GM18498 (cell line): ENCODE data around the gene HOXC10.

Experiments
- ATAC-seq: cut with Tn5 transposase; IDR thresholded peaks from one replicate; pipeline ENCODE4 v1.9.1; 2021; ENCODE audit warnings: mild to moderate bottlenecking, moderate library complexity; ENCODE audit not compliant: unreplicated experiment

The HOXC10 gene

DNA sequence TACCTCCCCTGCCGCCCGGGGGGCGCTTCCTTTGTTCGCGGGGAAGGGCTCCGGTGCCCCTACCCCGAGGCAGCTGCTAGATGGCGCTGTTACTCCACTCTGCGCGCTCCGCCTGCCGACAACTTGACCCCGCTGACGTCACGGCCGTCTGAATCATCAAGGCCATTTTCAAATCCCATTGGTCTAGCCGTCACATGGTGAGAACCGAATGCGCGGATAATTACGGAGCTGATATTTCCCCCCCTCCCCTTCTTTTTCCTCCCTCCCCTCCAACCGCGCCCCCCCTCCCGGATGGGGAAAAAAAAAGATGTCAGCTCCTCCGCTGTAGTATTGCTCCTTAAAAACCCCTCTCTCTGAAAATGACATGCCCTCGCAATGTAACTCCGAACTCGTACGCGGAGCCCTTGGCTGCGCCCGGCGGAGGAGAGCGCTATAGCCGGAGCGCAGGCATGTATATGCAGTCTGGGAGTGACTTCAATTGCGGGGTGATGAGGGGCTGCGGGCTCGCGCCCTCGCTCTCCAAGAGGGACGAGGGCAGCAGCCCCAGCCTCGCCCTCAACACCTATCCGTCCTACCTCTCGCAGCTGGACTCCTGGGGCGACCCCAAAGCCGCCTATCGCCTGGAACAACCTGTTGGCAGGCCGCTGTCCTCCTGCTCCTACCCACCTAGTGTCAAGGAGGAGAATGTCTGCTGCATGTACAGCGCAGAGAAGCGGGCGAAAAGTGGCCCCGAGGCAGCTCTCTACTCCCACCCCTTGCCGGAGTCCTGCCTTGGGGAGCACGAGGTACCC is at the start of gene HOXC10:
TSS of gene HOXC10 (plus strand) at position 246 of the 791 bp plus-strand sequence. CDS start at position 360, 114 bp downstream.
- ATAC-seq: no peak

DNA sequence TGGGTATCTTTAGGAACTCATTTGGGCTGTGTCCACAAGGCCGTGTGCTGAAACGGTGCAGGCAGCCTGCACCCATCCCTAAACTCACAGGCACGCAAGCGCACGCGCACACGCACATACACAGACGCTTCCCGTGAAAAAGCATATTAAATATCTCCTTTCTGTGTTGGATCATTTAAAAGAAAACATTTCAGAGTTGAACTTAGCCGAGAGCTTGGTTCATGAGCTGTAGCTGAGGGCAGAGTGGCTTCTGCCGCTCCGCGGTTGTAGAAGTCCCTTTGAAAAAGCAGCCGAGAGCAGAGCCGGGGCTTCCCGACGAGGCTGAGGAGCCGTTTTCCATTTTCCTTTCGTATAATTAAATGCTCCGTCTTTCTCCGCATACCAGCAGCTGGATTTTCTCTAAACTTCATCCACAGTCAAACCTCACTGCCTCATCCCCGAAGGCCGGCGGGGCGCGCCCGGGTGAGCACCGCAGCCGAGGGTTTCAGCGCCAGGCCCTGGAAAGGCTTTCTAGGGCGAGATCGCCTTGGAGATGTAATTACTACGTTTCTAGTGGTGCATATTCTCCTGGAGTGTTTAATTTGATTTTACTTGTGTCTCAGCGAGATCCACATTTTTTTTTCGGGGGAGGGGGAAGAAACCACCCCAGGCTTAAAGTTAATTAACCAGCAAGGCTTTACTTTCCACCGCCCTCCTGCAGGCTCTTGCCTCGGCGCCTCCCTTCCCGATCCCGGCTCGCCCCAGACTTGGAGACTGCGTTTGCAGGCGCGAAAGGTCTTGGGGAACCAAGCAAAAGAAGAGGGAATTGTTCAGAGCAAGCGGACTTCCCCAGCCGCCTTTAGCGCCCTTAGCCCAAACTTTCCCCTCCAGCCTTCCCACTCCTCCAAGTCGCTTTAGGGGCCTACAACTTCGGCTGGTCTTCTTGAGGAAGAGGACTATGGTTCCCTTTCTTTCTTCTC is 49.3 kb upstream of the HOXC10 start:
- ATAC-seq: no peak

DNA sequence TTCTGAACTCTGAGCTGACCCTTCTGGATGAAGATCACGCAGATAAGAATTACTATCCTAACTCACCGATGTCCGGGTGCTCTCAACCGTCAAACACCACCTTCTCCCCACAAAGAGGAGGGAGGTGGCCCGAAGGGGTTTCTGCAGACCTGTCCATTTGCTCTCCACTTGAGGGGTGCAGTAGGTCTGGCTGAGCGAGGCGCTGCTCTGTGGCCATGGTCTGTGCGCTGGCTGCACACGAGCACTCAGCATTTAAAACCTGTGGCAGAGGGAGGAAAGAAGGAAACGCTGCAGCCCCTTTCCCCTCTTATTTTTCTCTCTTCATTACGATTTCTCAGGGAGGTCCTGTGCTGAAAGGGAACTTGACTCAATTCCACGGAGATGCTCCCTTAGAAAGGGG is 47.8 kb upstream of the HOXC10 start:
- ATAC-seq: no peak

DNA sequence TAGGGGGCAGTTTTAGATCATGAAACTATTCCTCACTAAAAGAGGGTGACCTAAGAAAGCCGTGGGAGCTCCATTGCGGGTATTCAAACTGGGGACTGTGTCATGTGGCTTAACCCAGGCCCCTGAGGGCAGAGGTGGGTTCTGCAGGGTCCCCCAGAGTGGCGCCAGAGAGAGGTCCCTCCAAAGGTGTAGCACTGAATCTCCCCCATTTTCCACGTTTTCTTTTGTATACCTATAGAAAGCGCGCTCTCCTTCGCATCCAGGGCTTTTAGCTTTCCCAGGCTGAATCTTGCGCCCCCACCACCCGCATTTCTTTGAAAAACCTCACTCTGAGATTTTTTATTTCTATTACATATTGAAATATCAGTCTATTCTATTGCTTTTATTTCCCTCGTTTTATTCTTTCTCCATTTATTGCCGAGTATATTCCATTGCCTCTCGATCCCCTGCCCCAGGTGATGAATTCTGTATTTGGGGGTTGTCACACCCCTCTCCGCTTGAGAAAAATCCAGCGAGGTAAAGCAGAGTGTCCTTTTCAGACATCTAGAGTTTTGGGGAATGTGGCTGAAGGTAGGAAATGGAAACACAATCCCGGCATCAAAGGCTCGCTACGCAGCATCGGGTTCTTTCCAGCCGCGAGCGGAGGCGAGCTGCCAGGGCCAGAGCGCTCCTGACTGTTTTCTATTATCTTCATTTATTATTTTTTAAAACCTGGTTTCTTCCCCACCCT is 47.2 kb upstream of the HOXC10 start:
- no peak for ATAC-seq

DNA sequence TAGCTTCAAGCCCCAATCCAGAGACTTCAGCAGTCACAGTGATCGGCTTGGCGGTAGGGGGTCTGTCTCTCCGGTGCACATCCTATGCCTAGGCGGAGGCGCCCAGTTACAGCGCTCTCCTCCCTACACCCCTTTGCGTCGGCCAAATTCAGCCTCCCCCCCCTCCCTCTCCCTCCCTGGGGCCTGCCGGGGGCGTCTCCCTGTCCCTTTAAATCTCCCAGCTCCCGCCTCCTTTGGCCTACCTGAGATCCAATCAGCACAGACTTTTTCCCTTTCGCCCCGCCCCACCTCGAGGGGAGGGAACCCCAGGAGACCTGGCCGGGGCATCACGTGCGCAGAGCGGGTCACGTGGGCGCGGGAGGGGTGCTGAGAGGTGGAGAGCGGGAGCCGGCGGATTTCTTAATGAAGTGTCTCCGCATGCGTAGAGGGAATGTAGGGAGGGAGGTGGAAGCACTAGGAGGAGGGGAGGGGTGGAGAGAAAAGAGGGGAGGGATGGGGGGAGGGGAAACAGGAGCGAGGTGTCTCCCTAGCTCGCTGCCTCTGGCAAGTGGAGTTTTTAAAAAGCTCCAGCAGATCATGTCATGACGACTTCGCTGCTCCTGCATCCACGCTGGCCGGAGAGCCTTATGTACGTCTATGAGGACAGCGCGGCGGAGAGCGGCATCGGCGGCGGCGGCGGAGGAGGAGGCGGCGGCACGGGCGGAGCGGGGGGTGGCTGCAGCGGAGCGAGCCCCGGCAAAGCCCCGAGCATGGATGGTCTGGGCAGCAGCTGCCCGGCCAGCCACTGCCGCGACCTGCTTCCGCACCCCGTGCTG is 46.4 kb upstream of the HOXC10 start, which contains the start of gene HOXC13:
TSS of gene HOXC13 (plus strand) at position 506 of the 815 bp plus-strand sequence. CDS start at position 582, 76 bp downstream.
- ATAC-seq: no peak

DNA sequence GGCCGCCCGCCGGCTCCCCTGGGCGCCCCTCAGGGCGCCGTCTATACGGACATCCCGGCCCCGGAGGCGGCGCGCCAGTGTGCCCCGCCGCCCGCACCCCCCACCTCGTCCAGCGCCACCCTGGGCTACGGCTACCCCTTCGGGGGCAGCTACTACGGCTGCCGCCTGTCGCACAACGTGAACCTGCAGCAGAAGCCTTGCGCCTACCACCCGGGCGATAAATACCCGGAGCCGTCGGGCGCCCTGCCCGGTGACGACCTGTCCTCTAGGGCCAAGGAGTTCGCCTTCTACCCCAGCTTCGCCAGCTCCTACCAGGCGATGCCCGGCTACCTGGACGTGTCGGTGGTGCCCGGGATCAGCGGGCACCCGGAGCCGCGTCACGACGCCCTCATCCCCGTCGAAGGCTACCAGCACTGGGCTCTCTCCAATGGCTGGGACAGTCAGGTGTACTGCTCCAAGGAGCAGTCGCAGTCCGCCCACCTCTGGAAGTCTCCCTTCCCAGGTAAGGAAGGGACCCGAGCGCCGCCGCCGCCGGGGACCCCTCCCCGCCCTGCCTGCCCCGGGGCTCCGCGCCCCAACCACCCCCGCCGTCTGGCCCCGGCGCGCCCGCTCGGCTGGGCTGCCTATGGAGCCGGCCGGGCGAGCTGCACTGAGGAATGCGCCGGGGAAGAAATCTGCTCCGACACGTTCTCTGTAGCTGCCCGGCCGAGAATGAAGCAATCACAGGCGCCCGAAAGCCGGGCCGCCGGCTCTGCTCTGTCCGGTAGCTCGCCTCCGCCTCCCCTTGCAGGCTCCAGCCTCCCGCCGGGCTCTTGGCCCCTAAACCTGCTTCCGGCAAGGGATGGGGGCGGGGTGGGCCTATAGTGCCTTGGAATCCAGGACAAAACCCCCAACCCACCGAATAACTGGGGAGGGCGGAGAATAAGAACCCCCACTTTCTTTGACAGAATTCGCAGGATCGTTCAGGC is 45.5 kb upstream of the HOXC10 start:
- no peak for ATAC-seq

DNA sequence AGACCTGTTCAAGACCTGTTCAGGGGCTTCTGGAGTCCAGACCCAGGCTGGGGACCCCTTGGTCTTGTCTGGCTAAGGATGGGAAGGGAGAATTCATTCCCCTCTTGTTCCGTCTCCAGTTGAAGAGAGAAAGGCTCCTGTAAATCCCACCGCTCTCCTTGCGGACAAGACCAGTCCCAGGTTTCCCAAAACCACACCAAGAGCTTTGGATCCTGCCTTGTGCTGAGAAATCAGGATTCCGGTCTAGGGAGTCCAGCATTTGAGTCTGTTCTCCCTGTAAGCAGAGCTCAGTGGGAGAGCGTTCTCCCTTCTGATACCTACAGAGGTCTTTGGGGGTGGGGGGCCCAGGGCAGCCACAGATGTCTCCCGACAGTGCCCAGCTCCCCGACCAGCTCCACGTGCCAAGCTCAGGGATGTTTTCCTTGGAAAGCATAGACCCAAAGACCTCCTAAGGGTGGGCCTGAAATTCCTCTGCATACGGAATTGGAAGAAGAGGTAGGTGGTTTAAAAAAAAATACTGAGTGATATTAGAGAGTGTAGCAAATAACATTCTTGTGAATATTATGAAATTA is 44.4 kb upstream of the HOXC10 start:
- no peak for ATAC-seq

DNA sequence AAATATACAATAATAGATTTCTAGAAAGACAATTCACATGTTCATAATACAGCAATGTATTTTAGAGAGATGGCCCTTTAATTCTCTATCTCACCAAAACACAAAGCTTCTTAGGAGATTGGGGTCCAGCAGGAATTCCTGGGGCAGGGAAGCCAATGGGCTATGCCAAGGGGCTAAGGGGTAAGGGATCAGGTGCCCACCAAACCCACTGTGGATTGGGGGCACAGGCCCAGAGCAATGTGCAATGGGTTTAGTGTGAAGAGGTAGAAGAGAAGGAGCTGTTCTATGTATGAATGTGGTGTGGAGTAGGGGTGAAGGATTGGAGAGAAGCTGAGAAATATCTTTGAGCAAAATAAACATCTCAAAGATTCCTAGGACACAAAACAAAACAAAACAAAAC is 43.8 kb upstream of the HOXC10 start:
- ATAC-seq: no peak

DNA sequence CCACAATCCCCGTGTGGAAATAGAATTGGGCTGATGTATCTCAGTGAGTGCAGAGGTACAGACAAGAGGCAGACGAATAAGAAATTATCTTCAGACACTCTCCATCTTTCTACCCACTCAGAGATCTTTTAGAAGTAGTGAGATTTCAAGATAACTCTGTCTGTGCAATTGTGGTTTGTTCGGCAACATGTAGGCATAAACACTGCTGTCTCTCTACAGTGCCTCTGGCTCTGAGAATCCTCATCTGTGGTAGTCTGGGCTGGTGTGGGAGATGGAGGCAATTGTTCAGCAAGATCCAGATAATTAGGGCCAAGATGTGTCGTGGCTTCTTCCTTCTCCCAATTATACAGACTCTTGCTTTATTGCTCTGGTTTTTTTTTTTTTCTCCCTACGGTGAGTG is 43.2 kb upstream of the HOXC10 start:
- no peak for ATAC-seq

DNA sequence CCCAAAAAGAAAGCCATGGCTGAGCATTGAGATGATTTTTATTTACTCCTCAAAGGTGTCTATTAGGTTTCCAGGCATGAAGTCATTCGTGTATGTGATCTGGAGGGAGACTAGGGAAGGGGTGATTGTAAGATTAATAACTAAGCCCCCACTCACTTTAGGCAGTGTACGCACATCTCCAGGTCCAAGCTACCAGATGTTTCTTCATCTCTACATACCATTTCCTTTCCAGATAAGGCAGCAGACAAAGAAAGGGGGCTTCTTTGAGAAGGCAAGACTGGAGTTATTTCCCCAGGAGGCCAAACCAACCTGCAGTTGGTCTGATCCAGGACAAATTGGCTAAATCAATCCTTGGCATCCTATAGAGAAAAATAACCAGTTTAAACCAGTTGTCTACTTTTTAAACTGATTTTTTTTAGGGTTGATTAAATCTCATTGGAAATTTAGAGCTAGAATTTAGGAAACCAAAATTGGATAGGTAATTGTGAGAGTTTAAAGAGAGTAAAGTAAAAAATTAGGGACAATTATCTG is 42.4 kb upstream of the HOXC10 start:
- ATAC-seq: no peak

DNA sequence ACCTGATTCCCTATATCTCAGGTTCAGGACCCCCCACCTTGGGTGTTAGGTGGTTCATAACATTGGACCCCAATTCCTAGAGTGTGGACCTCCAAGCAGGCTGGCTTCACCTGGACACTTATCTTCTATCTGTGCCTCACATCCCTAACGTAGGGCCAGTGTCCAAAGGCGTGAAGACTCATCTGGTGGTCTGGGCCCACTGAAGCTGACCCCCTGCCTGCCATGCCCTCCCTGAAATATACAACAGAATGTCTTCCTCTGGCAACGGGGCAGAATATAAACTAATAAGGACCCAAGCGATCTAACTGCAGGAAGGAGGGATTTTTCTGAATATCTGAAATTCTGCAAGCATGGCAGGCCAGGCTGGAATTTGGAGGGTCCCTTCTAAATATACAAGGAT is 40.7 kb upstream of the HOXC10 start:
- ATAC-seq: no peak

DNA sequence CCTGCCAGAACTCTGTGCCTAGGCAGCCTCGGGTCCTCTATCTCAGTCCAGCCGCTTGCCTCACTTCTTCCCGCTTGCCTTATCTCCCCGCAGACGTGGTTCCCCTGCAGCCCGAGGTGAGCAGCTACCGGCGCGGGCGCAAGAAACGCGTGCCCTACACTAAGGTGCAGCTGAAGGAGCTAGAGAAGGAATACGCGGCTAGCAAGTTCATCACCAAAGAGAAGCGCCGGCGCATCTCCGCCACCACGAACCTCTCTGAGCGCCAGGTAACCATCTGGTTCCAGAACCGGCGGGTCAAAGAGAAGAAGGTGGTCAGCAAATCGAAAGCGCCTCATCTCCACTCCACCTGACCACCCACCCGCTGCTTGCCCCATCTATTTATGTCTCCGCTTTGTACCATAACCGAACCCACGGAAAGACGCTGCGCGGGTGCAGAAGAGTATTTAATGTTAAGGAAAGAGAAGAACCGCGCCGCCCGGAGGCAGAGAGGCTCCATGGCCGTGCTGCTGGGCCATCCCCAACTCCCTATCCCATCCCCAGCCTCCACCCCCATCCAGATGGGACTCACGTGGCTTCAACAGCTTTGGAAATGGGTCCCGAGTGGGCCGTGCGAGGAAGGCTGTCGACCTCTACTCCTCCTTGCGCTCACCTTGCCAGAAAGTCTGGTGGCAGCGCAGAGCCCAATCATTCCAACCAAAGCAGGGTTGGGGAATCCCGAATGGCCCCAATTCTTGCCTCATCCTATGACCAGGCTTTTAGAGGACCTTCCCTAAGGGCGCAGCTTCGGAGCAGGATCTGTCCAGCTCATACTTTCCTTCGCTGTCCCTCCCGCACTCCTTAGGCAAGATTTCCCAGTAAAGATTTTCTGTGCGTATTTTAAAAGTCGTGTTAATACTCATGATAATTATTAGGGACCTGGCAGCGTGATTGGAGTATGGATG is 39.8 kb upstream of the HOXC10 start:
- no peak for ATAC-seq

DNA sequence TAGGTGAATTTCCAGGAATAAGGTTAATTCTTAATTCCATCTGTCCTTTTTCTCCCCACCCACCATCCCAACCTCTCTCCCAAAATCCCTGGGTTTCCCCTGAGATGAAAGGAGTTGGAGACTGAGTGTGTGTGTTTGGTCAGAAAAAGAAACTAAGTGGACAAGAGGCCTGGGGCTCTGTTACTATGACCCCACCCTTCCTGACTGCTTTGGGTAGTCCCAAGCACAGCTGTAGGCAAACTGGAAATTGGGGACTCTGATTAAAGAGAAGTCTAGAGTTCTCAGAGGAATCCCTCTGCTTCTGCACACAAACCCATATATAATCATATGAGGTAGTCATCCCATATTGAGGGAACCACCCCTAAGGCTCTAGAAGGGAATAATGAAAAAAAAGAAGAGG is 37.2 kb upstream of the HOXC10 start:
- no peak for ATAC-seq

DNA sequence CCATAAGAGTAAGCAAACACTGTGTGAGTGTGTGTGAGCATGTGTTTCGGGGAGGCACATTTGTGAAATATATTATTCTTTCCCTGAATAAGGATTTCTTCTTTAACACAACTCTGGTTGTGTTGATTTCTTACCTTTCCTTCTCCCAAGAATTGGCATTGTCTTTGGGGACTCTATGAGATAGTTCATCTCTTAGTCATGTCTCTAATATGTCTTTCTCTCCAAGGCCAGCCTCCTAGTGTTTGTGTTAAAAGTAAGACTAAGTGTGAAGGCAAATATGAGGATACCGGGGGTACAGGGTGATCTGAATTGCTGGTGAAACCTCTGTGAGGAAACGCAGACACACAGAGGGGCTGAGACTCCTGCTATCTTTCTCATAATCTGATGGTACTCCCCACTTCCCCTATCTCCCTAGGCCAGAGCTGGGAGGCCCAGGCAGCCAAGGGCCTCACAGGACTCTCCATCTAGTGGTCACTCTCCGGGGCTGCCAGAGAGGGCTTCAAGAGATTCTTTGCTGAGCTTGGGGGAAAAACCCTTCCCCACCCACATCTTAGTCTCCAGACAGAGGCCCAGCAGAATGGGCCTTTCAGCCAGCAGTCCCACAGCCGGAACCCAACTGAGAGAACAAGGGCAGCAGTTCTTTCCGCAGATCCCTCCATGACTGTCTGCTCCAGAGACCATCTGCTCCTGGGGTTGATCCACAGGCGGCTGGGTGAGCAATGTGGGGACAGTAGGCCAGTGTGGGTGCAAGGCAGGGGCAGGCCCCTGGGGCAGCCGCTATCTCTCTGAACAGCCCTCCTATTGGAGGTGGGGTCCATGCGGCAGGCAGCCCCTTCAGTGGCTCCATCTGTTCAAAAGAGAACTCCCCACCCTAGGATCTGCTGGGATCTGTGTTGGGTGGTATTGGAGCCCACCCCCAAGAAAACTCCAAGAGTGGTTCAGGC is 36.0 kb upstream of the HOXC10 start:
- ATAC-seq: no peak

DNA sequence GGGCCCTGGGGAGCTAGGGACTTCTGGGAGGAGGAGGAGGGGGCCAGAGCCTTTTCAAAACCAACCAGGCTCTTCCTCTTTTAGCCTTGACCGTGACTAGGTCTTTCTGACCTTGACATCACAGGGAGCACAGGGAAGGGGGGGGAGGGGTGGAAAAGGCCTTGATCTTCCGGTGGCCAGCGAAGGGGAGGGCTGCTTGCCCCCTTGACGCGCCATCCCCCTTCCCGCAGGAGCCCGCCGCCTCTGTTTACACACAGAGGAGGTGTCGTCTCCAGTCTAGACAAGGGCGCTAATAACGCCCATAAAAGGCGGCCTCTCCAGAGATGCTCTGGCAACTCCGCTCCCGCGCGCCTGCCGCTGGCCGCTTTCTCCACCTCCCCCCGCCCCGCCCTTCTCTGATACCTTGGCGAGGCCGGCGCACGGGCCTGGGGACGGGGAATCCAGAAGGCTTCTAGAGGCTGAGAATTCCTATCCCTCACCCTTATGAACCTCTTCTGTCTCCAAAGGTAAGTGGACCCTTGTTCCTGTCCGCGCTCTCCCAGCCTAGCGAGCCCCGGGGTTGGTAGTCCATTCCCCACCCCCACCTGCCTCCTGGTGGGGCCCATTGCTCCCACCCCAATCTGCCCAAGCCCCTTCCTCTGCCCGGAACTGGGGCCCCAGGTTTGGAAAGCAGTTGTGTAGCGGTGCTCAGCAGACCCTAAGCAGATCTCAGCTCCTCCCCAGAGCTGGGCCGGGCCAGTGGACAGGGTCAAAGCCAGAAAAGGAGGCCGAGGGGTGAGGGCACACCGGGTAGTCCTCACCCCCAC is 35.1 kb upstream of the HOXC10 start:
- no peak for ATAC-seq

DNA sequence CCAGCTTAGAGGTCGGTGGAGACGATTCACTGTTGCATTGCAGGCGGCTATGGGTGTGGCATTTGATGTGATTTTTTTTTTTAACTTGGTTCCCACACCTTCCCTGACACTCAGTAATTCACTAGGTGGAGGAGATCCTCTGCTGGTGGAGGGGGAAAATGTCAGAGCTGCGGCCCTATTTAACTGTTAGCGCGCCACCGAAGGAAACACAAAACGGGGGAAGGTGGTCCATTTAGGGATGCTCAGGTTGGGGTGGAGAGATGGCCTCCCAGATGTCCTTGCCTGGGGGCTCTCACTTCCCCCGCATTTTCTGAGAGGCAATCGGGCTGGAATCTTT is 34.5 kb upstream of the HOXC10 start:
- no peak for ATAC-seq
